Astrocyte of the spinal cord (primary cell): ENCODE measurements around the gene PSMD9.

Source experiments
- DNase-seq: peaks from one replicate; pipeline ENCODE4 v3.0.0; 2011; ENCODE audit warnings: low read depth, low spot score
- H3K4me3 ChIP-seq: 2 replicates; pipeline ENCODE4 v1.5.1; 2011; ENCODE audit warnings: low read depth, mild to moderate bottlenecking, low read length, moderate library complexity
- CTCF ChIP-seq: IDR thresholded peaks from 2 replicates; pipeline ENCODE4 v1.5.1; 2012; ENCODE audit warnings: low read depth, mild to moderate bottlenecking, low read length, inconsistent platforms
- in situ Hi-C: cut with HindIII; loops from 2 replicates; pipeline ENCODE4 v1.10.0; 2017; ENCODE audit warnings: low sequenced_read_pairs

The PSMD9 gene

GRCh38 chr12:121939992-121940766 lies 51.6 kb downstream of the PSMD9 start:
- no peak for TF ChIP-seq CTCF
- DNase-seq: no peak
- in situ Hi-C loops: no loop called here

GRCh38 chr12:121942145-121942718 lies 53.6 kb downstream of the PSMD9 start:
- peak; percentile 72 for DNase-seq
- no peak for TF ChIP-seq CTCF
- in situ Hi-C loops: no loop called here
- no peak overlapping the region for H3K4me3 ChIP-seq

More at GRCh38 chr12:121939992-121940766, 51.6 kb downstream of the PSMD9 start:
- no peak overlapping the region for H3K4me3 ChIP-seq

- DNase-seq: no peak
- no peak overlapping the region for H3K4me3 ChIP-seq
- in situ Hi-C loops: no loop called here
- TF ChIP-seq CTCF: no peak
Measured at GRCh38 chr12:121943926-121944325, 55.3 kb downstream of the PSMD9 start.

GRCh38 chr12:121946313-121947025 lies 57.9 kb downstream of the PSMD9 start:
- in situ Hi-C loops: no loop called here
- DNase-seq: no peak
- TF ChIP-seq CTCF: no peak
- no peak overlapping the region for H3K4me3 ChIP-seq

GRCh38 chr12:121947981-121948380 lies 59.4 kb downstream of the PSMD9 start:
- no peak for TF ChIP-seq CTCF
- in situ Hi-C loops: no loop called here
- DNase-seq: peak; percentile 27
- no peak overlapping the region for H3K4me3 ChIP-seq

- no peak overlapping the region for H3K4me3 ChIP-seq
- no peak for TF ChIP-seq CTCF
- peak; percentile 87 for DNase-seq
- in situ Hi-C loops: no loop called here
Measured at GRCh38 chr12:121949648-121950397, 61.2 kb downstream of the PSMD9 start.
